Lower lobe of right lung (tissue), 2 donors: ENCODE data around the gene CTNNA3. TPM values are rescaled to one million over a fixed set of nuclear protein-coding genes. Genes with fewer than 3 reads are reported as not detected.
"Not testable (repeated sequence)": the region's sequence is repeated elsewhere in the genome, so short reads cannot be mapped to it uniquely, and the experiment has no call there.

Experiments used
- ATAC-seq, 2 donors: fragments of 200-7000 bp; cut with Tn5 transposase; one replicate each; pipeline ENCODE4 v1.9.1; 2020 to 2022; ENCODE audit warnings: mild to moderate bottlenecking in 2 of 2, moderate library complexity in 2 of 2
- DNase-seq: peaks from one replicate; pipeline ENCODE4 v3.0.0-alpha.2; 2020
- H3K27ac ChIP-seq: fragments of 200-600 bp; one replicate; pipeline ENCODE4 v1.8.0; 2022
- H3K27me3 ChIP-seq: fragments of 200-600 bp; one replicate; pipeline ENCODE4 v1.8.0; 2022; ENCODE audit warnings: low read depth
- H3K36me3 ChIP-seq: fragments of 200-600 bp; one replicate; pipeline ENCODE4 v1.8.0; 2022; ENCODE audit warnings: mild to moderate bottlenecking
- H3K4me1 ChIP-seq: fragments of 200-600 bp; one replicate; pipeline ENCODE4 v1.8.0; 2022
- H3K4me3 ChIP-seq: fragments of 200-600 bp; one replicate; pipeline ENCODE4 v1.8.0; 2022; ENCODE audit warnings: mild to moderate bottlenecking
- H3K9me3 ChIP-seq: fragments of 200-600 bp; one replicate; pipeline ENCODE4 v1.8.0; 2022
- intact Hi-C: fragments of 100-400 bp; cut with DNase I; formaldehyde crosslinking; loops from one replicate; pipeline ENCODE4 v1.11.0; 2022
- total RNA-seq: library from RNA; stranded (reverse); fragmentation: NEBNext Ultra II Directional; extraction: Animal tissue kit (Norgen Biotek cat#: 25700); gene quantifications from one replicate; pipeline ENCODE4 v1.2.1, GENCODE V29; 2021
- TF ChIP-seq, protein P1 (sequence below): fragments of 200-600 bp; IDR thresholded peaks from one replicate; pipeline ENCODE4 v1.8.0; 2022; ENCODE audit warnings: antibody characterized with exemption, mild to moderate bottlenecking
- donor health status: DM: no; HTN: yes; CAD: no; lungs with severe emphysema.

CTNNA3 gene
- total RNA-seq, 1 donor from 2014 or later, result not detected

DNA sequence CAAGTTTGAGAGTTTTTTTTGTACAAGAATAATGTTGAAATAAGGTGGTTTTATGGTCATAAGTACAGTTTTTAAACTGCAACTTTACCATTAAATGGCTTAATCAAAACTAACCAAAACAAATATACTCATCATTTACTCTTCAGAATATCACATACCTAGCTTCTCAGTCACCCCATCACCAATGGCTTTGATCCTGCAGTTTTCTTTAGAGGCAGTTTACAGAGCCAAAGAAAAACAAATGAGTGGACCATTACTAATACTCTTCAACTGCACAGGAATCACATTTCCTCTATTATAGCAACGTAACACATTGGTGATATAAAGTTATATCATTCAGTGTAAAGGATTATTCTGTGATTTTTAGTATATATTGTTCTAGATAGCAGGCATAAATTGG is 1346.3 kb downstream of the CTNNA3 start:
- H3K27ac ChIP-seq, result no peak overlapping the region
- intact Hi-C loops, result no loop called here

DNA sequence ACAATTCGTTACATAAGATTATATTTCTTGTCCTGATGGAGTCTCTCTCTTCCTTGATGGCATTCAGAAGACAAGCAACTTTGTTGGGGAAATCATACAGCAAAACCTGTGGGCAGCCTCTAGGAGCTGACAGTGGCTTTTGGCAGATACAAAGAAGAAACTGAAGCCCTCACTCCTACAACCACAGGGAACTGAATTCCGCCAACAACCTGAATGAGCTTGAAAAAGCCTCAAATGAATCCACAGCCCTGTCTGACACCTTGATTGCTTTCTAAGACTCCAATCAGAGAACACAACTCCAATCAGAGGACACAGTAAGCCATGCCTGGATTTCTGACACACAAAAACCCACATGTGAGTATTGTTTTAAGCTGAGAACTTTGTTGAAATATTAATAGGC is 1346.9 kb downstream of the CTNNA3 start:
- no peak overlapping the region for H3K27ac ChIP-seq
- TF ChIP-seq, protein P1, sequence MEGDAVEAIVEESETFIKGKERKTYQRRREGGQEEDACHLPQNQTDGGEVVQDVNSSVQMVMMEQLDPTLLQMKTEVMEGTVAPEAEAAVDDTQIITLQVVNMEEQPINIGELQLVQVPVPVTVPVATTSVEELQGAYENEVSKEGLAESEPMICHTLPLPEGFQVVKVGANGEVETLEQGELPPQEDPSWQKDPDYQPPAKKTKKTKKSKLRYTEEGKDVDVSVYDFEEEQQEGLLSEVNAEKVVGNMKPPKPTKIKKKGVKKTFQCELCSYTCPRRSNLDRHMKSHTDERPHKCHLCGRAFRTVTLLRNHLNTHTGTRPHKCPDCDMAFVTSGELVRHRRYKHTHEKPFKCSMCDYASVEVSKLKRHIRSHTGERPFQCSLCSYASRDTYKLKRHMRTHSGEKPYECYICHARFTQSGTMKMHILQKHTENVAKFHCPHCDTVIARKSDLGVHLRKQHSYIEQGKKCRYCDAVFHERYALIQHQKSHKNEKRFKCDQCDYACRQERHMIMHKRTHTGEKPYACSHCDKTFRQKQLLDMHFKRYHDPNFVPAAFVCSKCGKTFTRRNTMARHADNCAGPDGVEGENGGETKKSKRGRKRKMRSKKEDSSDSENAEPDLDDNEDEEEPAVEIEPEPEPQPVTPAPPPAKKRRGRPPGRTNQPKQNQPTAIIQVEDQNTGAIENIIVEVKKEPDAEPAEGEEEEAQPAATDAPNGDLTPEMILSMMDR, result no peak
- DNase-seq (no peak), ATAC-seq (no peak)
- intact Hi-C loops, result no loop called here
- no peaks in the 10 kb centered on the region for H3K36me3 ChIP-seq
- H3K27me3 ChIP-seq, result no peaks in the 10 kb centered on the region
- H3K4me1 ChIP-seq, result no peaks in the 10 kb centered on the region
- H3K4me3 ChIP-seq, result no peak overlapping the region
- H3K9me3 ChIP-seq, result no peaks in the 10 kb centered on the region

More for the DNA sequence above, 1346.3 kb downstream of the CTNNA3 start:
- Histone ChIP-seq H3K36me3 (no peaks in the 10 kb centered on the region), H3K27me3 (no peaks in the 10 kb centered on the region), H3K4me3 (no peak overlapping the region), H3K4me1 (no peaks in the 10 kb centered on the region), H3K9me3 (no peaks in the 10 kb centered on the region)
- TF ChIP-seq, protein P1, result no peak
- ATAC-seq, result no peak
- no peak for DNase-seq

DNA sequence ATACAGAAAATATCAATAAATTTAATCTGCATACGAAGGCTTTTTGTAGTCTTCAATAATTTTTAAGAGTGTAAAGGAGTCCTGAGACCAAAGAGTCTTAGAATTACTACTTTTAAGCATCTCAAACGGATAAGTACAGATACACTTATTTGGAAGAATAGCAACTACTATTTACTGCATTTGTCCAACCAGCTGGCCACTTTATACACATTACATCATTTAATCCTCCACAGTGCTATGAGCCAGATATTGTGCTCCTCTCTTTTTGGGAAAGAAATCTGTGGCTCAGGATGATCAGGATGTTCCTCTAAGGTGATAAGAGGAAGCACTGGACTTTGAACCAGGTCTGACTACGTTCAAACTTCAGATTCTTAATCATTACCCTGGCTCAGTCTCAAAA is 1358.8 kb downstream of the CTNNA3 start:
- Histone ChIP-seq H3K27ac (no peak overlapping the region), H3K36me3 (no peaks in the 10 kb centered on the region), H3K4me3 (no peak overlapping the region), H3K4me1 (no peaks in the 10 kb centered on the region), H3K9me3 (peaks cover 3% of the 10 kb centered on the region), H3K27me3 (no peaks in the 10 kb centered on the region)
- DNase-seq, result no peak
- TF ChIP-seq, protein P1, result no peak
- no peak for ATAC-seq
- intact Hi-C loops, result no loop called here

DNA sequence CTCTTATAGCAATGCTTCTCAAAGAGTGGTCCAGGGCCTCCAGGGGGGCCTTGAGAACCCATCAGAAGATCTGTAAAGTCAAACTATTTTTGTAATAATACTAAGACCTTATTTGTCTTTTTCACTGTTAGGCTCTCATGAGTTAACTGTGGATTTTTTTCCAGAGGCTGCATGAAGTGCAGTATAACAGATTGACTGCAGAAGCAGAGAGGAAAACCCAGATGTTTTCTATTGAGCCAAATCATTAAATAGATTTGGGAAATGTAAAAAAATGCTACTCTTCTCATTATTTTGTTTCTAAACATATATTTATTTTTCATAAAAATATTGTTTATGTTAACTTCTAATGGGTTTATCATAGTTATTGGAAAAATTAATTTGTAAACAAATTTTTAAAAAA is 1359.2 kb downstream of the CTNNA3 start:
- no peak overlapping the region for H3K4me3 ChIP-seq
- ATAC-seq (no peak), DNase-seq (no peak)
- H3K36me3 ChIP-seq, result no peaks in the 10 kb centered on the region
- TF ChIP-seq, protein P1, result no peak
- H3K27ac ChIP-seq, result no peak overlapping the region
- no peaks in the 10 kb centered on the region for H3K27me3 ChIP-seq
- intact Hi-C loops, result no loop called here
- no peaks in the 10 kb centered on the region for H3K4me1 ChIP-seq
- peaks cover 3% of the 10 kb centered on the region for H3K9me3 ChIP-seq

DNA sequence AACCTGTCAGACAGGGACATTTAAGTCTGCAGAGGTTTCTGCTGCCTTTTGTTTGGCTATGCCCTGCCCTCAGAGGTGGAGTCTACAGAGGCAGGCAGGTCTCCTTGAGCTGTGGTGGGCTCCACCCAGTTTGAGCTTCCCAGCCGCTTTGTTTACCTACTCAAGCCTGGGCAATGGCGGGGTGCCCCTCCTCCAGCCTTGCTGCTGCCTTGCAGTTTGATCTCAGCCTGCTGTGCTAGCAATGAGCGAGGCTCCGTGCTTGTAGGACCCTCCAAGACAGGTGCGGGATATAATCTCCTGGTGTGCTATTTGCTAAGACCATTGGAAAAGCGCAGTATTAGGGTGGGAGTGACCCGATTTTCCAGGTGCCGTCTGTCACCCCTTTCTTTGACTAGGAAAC is 1360.2 kb downstream of the CTNNA3 start:
- DNase-seq, intact Hi-C loops, ATAC-seq, H3K4me1 ChIP-seq, H3K9me3 ChIP-seq, H3K36me3 ChIP-seq, H3K27me3 ChIP-seq, H3K4me3 ChIP-seq, H3K27ac ChIP-seq: not testable (repeated sequence)

DNA sequence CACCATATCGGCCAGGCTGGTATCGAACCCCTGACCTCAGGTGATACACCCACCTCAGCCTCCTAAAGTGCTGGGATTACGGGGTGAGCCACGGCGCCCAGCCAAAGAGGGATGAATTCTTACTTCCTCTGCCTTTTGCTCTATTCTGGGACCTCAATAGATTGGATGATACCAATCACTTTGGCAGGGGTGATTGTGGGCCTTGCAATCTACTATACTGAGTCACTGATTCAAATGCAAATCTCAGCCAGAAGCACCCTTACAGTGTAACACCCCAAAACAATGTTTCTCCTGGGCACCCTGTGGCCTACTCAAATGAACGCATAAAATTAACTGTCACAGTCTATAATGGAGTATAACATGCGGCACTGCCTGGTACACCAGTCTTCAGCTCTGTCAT is 1366.8 kb downstream of the CTNNA3 start:
- ATAC-seq, result no peak
- no peaks in the 10 kb centered on the region for H3K9me3 ChIP-seq
- intact Hi-C loops, result no loop called here
- no peaks in the 10 kb centered on the region for H3K27me3 ChIP-seq
- H3K4me3 ChIP-seq, result no peak overlapping the region
- DNase-seq, result no peak
- no peaks in the 10 kb centered on the region for H3K36me3 ChIP-seq
- no peaks in the 10 kb centered on the region for H3K4me1 ChIP-seq
- TF ChIP-seq, protein P1, result no peak
- H3K27ac ChIP-seq, result no peak overlapping the region
